WTC11 (cell line): ENCODE measurements around the gene PUSL1. TPM values are rescaled to one million over a fixed set of nuclear protein-coding genes. Genes with fewer than 3 reads are reported as not detected.

Experiments used
- ATAC-seq: fragments of 200-7000 bp; cut with Tn5 transposase; 2 replicates; pipeline ENCODE4 v1.10.0; 2021; ENCODE audit warnings: mild to moderate bottlenecking, moderate library complexity
- CTCF ChIA-PET: fragments of 300-600 bp; sonication (Branson Sonifier 250); formaldehyde crosslinking; loops from one replicate; lab custom pipeline; 2021; ENCODE audit warnings: antibody characterized with exemption; lab: Charles Lee
- POLR2A ChIA-PET: fragments of 350-600 bp; sonication (Branson Sonifier 250); formaldehyde crosslinking; loops from one replicate; lab custom pipeline; 2021; ENCODE audit warnings: antibody characterized with exemption; lab: Charles Lee
- DNase-seq: peaks from one replicate; pipeline ENCODE4 v3.0.0; 2021; ENCODE audit warnings: low spot score
- H3K27ac Mint-ChIP-seq: 2 replicates; pipeline ENCODE4 v1.8.0; 2021; ENCODE audit warnings: mixed read lengths
- H3K27me3 Mint-ChIP-seq: 2 replicates; pipeline ENCODE4 v1.8.0; 2021; ENCODE audit warnings: low read depth, mild to moderate bottlenecking, moderate library complexity, mixed read lengths
- H3K36me3 Mint-ChIP-seq: 2 replicates; pipeline ENCODE4 v1.8.0; 2021; ENCODE audit warnings: mixed read lengths
- H3K4me1 Mint-ChIP-seq: 2 replicates; pipeline ENCODE4 v1.8.0; 2022; ENCODE audit warnings: mixed read lengths
- H3K4me3 Mint-ChIP-seq: 2 replicates; pipeline ENCODE4 v1.8.0; 2021; ENCODE audit warnings: mild to moderate bottlenecking, moderate library complexity, mixed read lengths
- H3K9me3 Mint-ChIP-seq: 2 replicates; pipeline ENCODE4 v1.8.0; 2021; ENCODE audit warnings: mixed read lengths
- CBFB ChIP-seq: sonication (generic); formaldehyde crosslinking; IDR thresholded peaks from 2 replicates; pipeline ENCODE4 v1.8.1; 2022; ENCODE audit warnings: mild to moderate bottlenecking, low read depth, missing genetic modification reagents
- EMX1 ChIP-seq: fragments of 250-450 bp; sonication (Bioruptor Pico); IDR thresholded peaks from 2 replicates; pipeline ENCODE4 v1.8.0; 2021; ENCODE audit warnings: mild to moderate bottlenecking
- ESRRA ChIP-seq: sonication (generic); formaldehyde crosslinking; IDR thresholded peaks from 2 replicates; pipeline ENCODE4 v1.8.1; 2022; ENCODE audit warnings: mild to moderate bottlenecking, missing genetic modification reagents, borderline replicate concordance
- GRHL2 ChIP-seq: fragments of 250-450 bp; sonication (Bioruptor Pico); IDR thresholded peaks from 2 replicates; pipeline ENCODE4 v1.8.0; 2022; ENCODE audit warnings: mild to moderate bottlenecking, moderate library complexity; ENCODE audit not compliant: insufficient replicate concordance, severe bottlenecking
- NR1H2 ChIP-seq: sonication (generic); formaldehyde crosslinking; IDR thresholded peaks from 2 replicates; pipeline ENCODE4 v1.9.0; 2021; ENCODE audit warnings: mild to moderate bottlenecking, moderate library complexity, missing genetic modification reagents
- ZNF121 ChIP-seq: sonication (generic); formaldehyde crosslinking; IDR thresholded peaks from 2 replicates; pipeline ENCODE4 v1.8.0; 2023; ENCODE audit warnings: missing genetic modification reagents
- ZNF138 ChIP-seq: sonication (generic); formaldehyde crosslinking; conservative IDR thresholded peaks from 2 replicates; pipeline ENCODE4 v1.8.1; 2022; ENCODE audit warnings: mild to moderate bottlenecking, moderate library complexity, missing genetic modification reagents
- total RNA-seq: library from RNA; stranded (reverse); gene quantifications from 3 replicates; pipeline ENCODE4 v1.2.3, GENCODE V29; 2021
- TF ChIP-seq, protein P1 (sequence below): sonication (generic); formaldehyde crosslinking; IDR thresholded peaks from 2 replicates; pipeline ENCODE4 v1.8.0; 2022; ENCODE audit warnings: missing genetic modification reagents
- TF ChIP-seq, protein P2 (sequence below): sonication (generic); formaldehyde crosslinking; IDR thresholded peaks from 2 replicates; pipeline ENCODE4 v1.8.1; 2023; ENCODE audit warnings: mild to moderate bottlenecking, missing genetic modification reagents, moderate library complexity
- TF ChIP-seq, protein P3 (sequence below): sonication (generic); formaldehyde crosslinking; IDR thresholded peaks from 2 replicates; pipeline ENCODE4 v1.8.1; 2023; ENCODE audit warnings: mild to moderate bottlenecking, missing genetic modification reagents

The PUSL1 gene
- total RNA-seq, 1 experiment from 2014 or later: 51.5 TPM

DNA sequence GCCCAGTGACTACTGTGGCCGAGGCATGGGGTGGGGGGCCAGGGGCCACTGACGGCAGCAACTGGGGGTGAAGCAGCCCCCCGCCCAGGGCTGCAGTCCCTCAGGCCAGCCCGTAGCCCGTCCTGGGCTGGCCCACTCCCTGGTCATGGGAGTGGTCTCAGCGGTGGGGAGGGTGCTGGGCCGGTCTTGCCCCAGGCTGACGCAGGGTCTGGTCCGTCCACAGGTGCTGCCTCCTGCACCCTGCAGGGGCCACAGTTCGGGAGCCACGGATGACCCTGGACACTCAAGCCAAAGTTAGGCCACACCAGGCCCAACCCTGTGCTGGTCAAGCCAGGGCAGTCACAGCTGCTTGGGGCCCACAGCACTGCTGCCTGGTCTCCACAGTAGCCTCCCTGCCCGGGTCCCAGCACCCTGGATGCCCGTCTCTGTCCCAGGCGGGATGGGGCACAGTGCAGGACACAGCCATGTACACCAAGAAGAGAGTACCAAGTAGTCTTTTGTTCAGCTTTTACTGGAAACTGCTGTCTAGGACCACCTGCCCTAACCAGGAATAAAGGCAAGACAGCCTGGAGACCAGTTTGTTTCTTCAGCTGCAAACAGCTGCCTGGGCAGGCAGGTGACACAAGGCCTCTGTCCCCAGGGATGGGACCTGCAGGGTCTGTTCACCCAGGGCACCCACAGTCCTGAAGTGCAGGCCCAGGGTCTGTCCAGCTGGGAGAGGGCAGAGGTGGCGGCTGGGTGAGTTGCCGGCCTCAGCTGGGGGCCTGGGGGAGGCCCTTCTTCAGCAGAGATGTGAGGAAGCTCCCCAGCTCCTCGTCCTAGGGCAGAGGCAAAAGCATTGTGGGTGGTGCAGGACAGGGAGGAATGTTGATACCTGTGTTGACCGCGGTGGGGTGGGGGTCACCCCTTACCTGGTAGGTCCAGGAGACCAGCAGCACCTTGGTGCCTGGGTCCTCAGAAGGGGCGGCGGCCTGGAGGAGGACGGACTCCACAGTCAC lies 3.0 kb downstream of the PUSL1 start (continued):
- TF ChIP-seq ZNF138 (CRISPR knock-in tag) (no peak), EMX1 (CRISPR knock-in tag) (no peak), NR1H2 (no peak), GRHL2 (no peak)
- TF ChIP-seq, protein P1, sequence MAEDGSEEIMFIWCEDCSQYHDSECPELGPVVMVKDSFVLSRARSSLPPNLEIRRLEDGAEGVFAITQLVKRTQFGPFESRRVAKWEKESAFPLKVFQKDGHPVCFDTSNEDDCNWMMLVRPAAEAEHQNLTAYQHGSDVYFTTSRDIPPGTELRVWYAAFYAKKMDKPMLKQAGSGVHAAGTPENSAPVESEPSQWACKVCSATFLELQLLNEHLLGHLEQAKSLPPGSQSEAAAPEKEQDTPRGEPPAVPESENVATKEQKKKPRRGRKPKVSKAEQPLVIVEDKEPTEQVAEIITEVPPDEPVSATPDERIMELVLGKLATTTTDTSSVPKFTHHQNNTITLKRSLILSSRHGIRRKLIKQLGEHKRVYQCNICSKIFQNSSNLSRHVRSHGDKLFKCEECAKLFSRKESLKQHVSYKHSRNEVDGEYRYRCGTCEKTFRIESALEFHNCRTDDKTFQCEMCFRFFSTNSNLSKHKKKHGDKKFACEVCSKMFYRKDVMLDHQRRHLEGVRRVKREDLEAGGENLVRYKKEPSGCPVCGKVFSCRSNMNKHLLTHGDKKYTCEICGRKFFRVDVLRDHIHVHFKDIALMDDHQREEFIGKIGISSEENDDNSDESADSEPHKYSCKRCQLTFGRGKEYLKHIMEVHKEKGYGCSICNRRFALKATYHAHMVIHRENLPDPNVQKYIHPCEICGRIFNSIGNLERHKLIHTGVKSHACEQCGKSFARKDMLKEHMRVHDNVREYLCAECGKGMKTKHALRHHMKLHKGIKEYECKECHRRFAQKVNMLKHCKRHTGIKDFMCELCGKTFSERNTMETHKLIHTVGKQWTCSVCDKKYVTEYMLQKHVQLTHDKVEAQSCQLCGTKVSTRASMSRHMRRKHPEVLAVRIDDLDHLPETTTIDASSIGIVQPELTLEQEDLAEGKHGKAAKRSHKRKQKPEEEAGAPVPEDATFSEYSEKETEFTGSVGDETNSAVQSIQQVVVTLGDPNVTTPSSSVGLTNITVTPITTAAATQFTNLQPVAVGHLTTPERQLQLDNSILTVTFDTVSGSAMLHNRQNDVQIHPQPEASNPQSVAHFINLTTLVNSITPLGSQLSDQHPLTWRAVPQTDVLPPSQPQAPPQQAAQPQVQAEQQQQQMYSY (CRISPR knock-in tag): no peak
- TF ChIP-seq, protein P2, sequence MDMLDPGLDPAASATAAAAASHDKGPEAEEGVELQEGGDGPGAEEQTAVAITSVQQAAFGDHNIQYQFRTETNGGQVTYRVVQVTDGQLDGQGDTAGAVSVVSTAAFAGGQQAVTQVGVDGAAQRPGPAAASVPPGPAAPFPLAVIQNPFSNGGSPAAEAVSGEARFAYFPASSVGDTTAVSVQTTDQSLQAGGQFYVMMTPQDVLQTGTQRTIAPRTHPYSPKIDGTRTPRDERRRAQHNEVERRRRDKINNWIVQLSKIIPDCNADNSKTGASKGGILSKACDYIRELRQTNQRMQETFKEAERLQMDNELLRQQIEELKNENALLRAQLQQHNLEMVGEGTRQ (CRISPR knock-in tag): no peak

DNA sequence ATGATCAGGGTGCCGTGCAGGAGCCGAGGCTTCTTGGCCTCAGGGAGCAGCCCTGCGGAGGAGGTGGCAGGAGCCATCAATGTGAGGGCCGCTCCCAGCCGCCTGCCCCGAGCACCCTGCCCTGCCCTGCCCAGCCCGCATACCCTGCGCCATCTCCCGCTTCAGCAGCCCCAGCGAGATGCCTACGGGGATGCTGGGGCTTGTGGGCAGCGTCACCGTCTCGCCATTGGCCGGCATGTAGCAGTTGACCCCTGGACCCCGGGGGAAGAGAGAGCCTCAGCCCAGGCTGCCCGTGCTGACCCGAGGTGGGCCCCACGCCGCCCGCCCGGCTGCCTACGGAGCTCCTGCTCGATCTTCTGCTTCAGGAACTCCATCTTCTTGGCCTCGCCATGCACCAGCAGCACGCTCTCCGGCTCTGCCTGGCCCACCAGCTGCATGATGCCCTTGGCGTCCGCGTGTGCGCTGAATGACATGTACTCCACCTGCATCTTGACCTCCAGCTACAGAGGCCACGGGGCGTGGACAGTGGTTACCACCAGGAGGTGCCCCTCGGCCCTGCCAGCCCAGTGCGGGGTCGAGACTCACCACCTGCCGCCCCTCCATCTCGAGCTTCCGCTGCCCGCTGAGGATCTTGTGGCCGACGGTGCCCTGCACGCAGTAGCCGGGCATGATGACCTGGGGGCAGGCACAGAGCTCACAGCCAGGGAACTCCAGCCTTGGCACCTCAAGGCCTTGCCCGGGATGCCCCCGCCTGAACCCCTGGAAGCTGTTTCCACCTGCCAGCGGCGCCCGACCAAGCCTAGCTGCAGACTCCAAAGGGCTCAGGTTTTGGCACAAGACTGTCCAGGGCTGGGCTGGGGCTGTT lies 4.3 kb downstream of the PUSL1 start:
- DNase-seq: no peak
- ChIA-PET CTCF (interaction anchor here (1.4 kb wide), 1 partner anchor 21 kb away, joined by 5 read pairs; no protein-coding TSS in a partner anchor), POLR2A (no interaction called here)
- no peaks in the 10 kb centered on the region for H3K27me3 Mint-ChIP-seq
- peaks cover 15% of the 10 kb centered on the region for H3K4me1 Mint-ChIP-seq
- H3K27ac Mint-ChIP-seq: no peak overlapping the region; the same call in 1 of the 2 replicates
- H3K36me3 Mint-ChIP-seq: peaks cover 16% of the 10 kb centered on the region
- ATAC-seq: no peak
- TF ChIP-seq ESRRA (CRISPR knock-in tag) (no peak), CBFB (no peak)
- TF ChIP-seq, protein P3, sequence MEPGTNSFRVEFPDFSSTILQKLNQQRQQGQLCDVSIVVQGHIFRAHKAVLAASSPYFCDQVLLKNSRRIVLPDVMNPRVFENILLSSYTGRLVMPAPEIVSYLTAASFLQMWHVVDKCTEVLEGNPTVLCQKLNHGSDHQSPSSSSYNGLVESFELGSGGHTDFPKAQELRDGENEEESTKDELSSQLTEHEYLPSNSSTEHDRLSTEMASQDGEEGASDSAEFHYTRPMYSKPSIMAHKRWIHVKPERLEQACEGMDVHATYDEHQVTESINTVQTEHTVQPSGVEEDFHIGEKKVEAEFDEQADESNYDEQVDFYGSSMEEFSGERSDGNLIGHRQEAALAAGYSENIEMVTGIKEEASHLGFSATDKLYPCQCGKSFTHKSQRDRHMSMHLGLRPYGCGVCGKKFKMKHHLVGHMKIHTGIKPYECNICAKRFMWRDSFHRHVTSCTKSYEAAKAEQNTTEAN (CRISPR knock-in tag): 0 out of 2 replicates have a peak, but pooled peaks have one; percentile 2
- no peaks in the 10 kb centered on the region for H3K9me3 Mint-ChIP-seq
- no peak overlapping the region for H3K4me3 Mint-ChIP-seq

DNA sequence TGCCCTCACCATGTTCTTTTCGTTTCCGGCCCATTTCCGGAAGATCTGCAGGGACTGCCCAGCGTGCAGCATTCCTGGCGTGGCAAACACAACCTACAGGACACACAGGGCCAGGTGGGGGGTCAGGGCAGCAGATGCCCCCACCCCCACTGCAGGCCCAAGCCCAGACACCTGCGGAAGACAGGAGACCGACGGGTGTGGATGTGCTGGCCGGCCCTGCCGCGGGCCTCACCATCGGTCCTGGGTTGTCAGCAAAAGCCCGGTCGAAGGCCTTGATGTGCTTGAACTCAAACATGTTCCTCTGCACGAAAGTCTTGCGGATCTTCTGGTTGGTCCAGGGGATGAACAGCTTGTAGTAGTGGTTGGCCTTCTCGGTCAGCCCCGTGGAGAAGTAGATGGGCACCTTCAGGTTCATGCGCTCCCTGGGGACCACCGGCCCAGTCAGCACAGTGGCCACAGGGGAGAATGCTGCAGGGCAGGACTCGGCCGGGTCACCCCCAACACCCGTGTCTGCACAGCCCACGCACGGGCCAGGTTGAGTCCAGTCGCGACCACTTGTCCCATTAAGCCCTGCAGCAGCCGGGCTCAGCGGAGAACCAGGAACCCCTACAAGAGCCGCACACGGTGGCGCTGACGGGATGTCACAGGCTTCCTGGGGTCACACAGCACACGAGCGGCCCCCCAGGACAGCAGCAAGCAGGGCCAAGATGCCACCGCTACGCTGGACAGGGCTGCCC lies 5.3 kb downstream of the PUSL1 start:
- no peak for ATAC-seq
- Mint-ChIP-seq H3K9me3 (no peaks in the 10 kb centered on the region), H3K4me1 (peaks cover 15% of the 10 kb centered on the region), H3K27ac (no peak overlapping the region), H3K4me3 (no peak overlapping the region), H3K27me3 (no peaks in the 10 kb centered on the region), H3K36me3 (peaks cover 16% of the 10 kb centered on the region)
- POLR2A ChIA-PET: no interaction called here
- DNase-seq: no peak
- CTCF ChIA-PET: interaction anchor here (1.4 kb wide), 1 partner anchor 22 kb away, joined by 5 read pairs; no protein-coding TSS in a partner anchor
- TF ChIP-seq, protein P3 (CRISPR knock-in tag): 0 out of 2 replicates have a peak, but pooled peaks have one; percentile 3
- TF ChIP-seq ZNF121 (CRISPR knock-in tag): no peak
